K562 (cell line): ENCODE measurements around the gene PCMTD2. TPM values are rescaled to one million over a fixed set of nuclear protein-coding genes. Genes with fewer than 3 reads are reported as not detected.

Source experiments
- SNIP1 ChIP-seq: fragments of 450-650 bp; IDR thresholded peaks from 2 replicates; pipeline ENCODE4 v1.7.1; 2017; ENCODE audit warnings: low read depth, mild to moderate bottlenecking
- TAF1 ChIP-seq: IDR thresholded peaks from 2 replicates; pipeline ENCODE4 v1.6.1; 2011; ENCODE audit warnings: mild to moderate bottlenecking, low read length, moderate library complexity; ENCODE audit not compliant: insufficient read depth, control insufficient read depth, severe bottlenecking; ENCODE audit errors: extremely low read depth
- TCF3 ChIP-seq: sonication (generic); formaldehyde crosslinking; IDR thresholded peaks from 2 replicates; pipeline ENCODE4 v1.4.0; 2020; ENCODE audit warnings: mild to moderate bottlenecking, missing genetic modification reagents
- WHSC1 ChIP-seq: IDR thresholded peaks from one replicate; pipeline ENCODE4 v1.6.1; 2012; ENCODE audit warnings: low read length, control low read depth, inconsistent platforms
- ZEB2 ChIP-seq: fragments of 450-650 bp; IDR thresholded peaks from 2 replicates; pipeline ENCODE4 v1.6.1; 2016
- polyA plus RNA-seq, 8 experiments: library from polyadenylated mRNA; depleted of rRNA in 4 of 8; stranded (reverse) in 5 of 8; unstranded in 3 of 8; fragments of >200 nt; fragmentation: Nextera tagmentation in 2 of 8; fragmentation: Illumina TruSeq in 1 of 8; extraction: Ambion mirVana in 2 of 8; extraction: Trizol in 1 of 8; gene quantifications; 2 replicates each; pipeline versions ENCODE4 v1.2.1 to v1.2.3, GENCODE V29; 2011 to 2014; ENCODE audit warnings: inconsistent platforms in 1 of 8, missing spikeins in 1 of 8
- total RNA-seq, 7 experiments: library from RNA; depleted of rRNA in 6 of 7; stranded (reverse); fragments of >200 nt in 6 of 7; fragmentation: Illumina TruSeq in 2 of 7; extraction: Trizol in 2 of 7; gene quantifications; 2 replicates each; pipeline versions ENCODE4 v1.2.1 to v1.2.3, GENCODE V29; 2011 to 2021; ENCODE audit warnings: low replicate concordance in 1 of 7
- TF ChIP-seq, protein P1 (sequence below), 2 experiments: fragments of 450-650 bp; formaldehyde crosslinking in 1 of 2; IDR thresholded peaks; 2 replicates each; pipeline versions ENCODE4 v1.4.0 to v1.6.1; 2014 to 2020; ENCODE audit warnings: mild to moderate bottlenecking in 2 of 2, borderline replicate concordance in 1 of 2, low read depth in 1 of 2
- TF ChIP-seq, protein P2 (sequence below): sonication (generic); formaldehyde crosslinking; IDR thresholded peaks from 2 replicates; pipeline ENCODE4 v1.9.0; 2022; ENCODE audit warnings: mild to moderate bottlenecking, missing genetic modification reagents
- TF ChIP-seq, protein P3 (sequence below): IDR thresholded peaks from 2 replicates; pipeline ENCODE4 v1.6.1; 2011; ENCODE audit not compliant: insufficient read length; ENCODE audit errors: extremely low read depth

The PCMTD2 gene
- total and polyA plus RNA-seq, 9 of the 15 experiments (the other 6 are each of a cell fraction or from before 2014, with no cell fraction given), result 11.3 to 49.3 (median 28.4) TPM

DNA sequence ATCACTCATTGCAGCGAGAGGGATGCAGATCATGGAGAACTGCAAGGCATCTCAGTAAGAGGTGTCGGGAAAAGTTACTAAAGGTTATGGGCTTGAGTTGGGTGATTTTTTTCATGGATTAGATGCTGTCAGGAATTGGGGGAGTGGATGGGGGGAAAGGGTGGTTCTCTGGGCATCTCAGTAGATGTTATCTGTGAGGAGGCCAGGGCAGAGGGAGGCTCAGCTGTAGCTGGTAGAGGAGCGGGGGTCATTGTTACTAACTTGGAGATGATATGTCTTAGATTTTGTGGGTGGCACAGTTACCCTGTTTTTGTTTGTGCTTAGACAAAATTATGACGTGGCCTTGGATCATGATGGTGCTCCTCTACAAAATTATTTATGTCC lies 2.6 kb upstream of the PCMTD2 start (continued):
- TF ChIP-seq, protein P1, sequence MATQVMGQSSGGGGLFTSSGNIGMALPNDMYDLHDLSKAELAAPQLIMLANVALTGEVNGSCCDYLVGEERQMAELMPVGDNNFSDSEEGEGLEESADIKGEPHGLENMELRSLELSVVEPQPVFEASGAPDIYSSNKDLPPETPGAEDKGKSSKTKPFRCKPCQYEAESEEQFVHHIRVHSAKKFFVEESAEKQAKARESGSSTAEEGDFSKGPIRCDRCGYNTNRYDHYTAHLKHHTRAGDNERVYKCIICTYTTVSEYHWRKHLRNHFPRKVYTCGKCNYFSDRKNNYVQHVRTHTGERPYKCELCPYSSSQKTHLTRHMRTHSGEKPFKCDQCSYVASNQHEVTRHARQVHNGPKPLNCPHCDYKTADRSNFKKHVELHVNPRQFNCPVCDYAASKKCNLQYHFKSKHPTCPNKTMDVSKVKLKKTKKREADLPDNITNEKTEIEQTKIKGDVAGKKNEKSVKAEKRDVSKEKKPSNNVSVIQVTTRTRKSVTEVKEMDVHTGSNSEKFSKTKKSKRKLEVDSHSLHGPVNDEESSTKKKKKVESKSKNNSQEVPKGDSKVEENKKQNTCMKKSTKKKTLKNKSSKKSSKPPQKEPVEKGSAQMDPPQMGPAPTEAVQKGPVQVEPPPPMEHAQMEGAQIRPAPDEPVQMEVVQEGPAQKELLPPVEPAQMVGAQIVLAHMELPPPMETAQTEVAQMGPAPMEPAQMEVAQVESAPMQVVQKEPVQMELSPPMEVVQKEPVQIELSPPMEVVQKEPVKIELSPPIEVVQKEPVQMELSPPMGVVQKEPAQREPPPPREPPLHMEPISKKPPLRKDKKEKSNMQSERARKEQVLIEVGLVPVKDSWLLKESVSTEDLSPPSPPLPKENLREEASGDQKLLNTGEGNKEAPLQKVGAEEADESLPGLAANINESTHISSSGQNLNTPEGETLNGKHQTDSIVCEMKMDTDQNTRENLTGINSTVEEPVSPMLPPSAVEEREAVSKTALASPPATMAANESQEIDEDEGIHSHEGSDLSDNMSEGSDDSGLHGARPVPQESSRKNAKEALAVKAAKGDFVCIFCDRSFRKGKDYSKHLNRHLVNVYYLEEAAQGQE (IDR thresholded peaks at IDR 0.05; ENCODE audit: borderline replicate concordance), result no peak
- TF ChIP-seq, protein P1 (CRISPR knock-in tag; IDR thresholded peaks at IDR 0.05; ENCODE audit: low read depth), result no peak
- TF ChIP-seq WHSC1, result no peak
- TF ChIP-seq ZEB2, result no peak
- TF ChIP-seq, protein P2, sequence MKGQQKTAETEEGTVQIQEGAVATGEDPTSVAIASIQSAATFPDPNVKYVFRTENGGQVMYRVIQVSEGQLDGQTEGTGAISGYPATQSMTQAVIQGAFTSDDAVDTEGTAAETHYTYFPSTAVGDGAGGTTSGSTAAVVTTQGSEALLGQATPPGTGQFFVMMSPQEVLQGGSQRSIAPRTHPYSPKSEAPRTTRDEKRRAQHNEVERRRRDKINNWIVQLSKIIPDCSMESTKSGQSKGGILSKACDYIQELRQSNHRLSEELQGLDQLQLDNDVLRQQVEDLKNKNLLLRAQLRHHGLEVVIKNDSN (CRISPR knock-in tag), result no peak
- TF ChIP-seq, protein P3, sequence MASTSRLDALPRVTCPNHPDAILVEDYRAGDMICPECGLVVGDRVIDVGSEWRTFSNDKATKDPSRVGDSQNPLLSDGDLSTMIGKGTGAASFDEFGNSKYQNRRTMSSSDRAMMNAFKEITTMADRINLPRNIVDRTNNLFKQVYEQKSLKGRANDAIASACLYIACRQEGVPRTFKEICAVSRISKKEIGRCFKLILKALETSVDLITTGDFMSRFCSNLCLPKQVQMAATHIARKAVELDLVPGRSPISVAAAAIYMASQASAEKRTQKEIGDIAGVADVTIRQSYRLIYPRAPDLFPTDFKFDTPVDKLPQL, result no peak
- TF ChIP-seq TCF3, result no peak
- TF ChIP-seq SNIP1, result no peak
- no peak for TF ChIP-seq TAF1
